GM19397 (cell line): ENCODE measurements around the gene CAPN9.

Experiments used
- ATAC-seq: cut with Tn5 transposase; IDR thresholded peaks from one replicate; pipeline ENCODE4 v1.9.1; 2021; ENCODE audit warnings: mild to moderate bottlenecking, moderate library complexity; ENCODE audit not compliant: unreplicated experiment

The CAPN9 gene

GRCh38 chr1:230768903-230769570, 21.8 kb downstream of the CAPN9 start:
- no peak for ATAC-seq

GRCh38 chr1:230770317-230770716, 23.1 kb downstream of the CAPN9 start:
- no peak for ATAC-seq

DNA sequence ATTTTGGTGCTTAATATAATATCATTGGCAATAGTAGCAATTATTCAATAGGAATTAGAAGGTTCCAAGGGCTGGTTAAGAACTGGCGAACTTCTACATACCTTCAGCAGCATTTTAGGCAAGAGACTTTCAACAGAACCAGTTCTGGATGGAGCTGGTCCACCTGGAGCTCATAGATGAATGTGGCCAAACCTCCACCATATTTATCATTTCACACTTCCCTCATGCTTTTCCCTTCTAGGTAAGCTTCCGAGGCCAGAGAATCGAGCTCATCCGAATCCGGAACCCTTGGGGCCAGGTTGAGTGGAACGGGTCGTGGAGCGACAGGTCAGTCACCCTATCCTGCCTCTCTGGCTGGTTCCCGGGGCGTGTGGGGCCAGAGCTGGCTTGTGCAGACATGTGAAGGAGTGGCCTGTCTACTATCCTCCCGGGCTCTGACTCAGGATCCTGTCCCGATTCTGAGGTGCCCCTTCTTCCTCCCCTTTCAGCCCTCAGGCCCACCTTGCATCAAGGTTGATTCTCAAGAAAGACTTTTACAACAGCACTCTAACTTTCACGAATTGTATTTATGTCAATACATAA, 24.7 kb downstream of the CAPN9 start:
- ATAC-seq = no peak

GRCh38 chr1:230772457-230773395, 25.5 kb downstream of the CAPN9 start:
- no peak for ATAC-seq

DNA sequence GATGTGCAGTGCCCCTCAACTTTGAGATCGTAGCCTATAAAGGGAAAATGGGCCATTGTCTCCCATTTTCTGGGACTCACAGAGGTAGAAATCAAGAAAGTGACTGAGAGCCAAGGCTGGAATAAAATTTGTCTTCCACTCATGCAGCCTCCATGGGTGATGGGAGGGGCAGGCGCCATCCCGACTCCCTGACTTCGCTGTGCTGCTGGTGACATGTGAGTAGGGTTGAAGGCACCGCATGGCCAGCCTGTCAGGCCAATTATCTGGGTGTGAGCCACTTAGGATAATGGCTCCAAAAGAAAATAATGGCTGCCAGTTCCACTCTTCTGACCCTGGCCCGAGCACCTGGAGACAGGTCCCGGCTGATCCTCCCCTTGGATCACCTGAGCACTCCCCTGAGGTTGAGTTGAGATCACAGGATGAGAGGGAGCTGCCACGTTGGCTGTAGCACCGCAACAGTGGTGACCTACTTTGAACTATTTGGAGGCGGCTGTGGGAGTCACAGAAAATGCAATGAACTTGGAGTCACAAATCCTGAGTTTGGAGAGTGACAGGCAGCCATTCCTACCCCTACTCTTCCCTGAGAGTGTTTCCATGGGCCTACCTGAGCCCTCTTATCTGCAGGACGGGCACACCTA, 26.3 kb downstream of the CAPN9 start:
- no peak for ATAC-seq

DNA sequence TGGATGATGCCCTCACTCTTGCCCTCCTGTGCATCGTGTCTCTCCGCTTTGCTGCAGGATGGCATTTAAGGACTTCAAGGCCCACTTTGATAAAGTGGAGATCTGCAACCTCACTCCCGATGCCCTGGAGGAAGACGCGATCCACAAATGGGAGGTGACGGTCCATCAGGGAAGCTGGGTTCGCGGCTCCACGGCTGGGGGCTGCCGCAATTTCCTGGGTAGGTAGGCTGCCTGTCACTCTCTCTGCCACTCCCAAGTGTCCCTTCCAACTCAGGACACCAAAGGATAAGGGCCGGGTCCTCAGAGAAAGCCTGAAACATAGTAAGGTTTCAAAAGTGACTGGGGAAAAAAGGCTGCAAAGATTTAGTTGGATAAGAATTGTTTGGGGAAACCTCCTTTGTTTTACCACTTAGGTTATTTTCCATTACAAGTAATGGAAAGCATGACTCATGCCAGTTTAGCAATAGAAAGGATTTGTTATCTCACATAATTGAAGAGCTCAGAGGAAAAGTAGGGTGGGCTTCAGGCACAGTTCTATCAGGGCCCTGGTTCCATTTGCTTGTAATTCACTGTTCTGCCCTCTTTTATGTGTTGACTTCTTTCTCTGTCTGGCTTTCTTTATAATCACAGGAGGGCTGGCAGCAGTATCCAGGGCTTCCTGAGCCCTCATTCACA, 31.9 kb downstream of the CAPN9 start:
- ATAC-seq = no peak

DNA sequence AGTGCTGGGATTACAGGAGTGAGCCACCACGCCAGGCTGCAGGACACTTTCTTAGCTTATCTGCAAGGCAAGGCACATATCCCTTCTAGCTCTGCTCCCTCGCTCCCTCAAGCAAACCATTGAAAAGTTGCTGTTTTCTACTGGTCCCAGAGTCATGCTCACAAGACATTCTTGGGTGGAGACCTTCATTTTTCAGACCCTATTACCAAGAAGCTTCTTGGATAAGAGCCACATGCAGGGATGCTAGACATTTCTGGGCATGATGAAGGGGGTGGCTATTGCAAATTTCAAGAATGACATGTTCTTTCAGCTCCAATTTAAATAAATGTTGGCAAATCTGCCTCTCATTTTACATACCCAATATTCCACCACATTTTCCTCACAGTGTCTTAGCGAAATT, 33.9 kb downstream of the CAPN9 start:
- no peak for ATAC-seq

DNA sequence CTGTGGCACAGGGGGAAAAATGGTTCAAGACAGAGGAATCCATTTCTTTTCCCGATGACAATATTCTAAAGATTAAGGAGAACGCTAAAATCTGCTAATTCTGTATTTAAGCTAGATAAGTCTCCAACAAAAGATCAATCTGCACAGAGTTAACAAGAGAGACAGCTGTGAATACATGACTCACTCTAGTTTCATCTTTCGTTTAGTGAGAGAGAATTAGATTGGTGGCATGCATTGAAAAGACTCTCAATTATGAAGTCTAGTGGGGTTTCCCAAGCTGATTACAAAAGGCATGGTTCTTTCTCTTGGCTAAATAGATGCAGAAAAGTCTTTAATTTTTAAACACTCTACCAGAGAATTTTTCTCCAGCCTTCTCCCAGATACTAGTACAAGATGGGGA, 34.4 kb downstream of the CAPN9 start:
- ATAC-seq = no peak

GRCh38 chr1:230784163-230784562, 37.0 kb downstream of the CAPN9 start:
- ATAC-seq = no peak

DNA sequence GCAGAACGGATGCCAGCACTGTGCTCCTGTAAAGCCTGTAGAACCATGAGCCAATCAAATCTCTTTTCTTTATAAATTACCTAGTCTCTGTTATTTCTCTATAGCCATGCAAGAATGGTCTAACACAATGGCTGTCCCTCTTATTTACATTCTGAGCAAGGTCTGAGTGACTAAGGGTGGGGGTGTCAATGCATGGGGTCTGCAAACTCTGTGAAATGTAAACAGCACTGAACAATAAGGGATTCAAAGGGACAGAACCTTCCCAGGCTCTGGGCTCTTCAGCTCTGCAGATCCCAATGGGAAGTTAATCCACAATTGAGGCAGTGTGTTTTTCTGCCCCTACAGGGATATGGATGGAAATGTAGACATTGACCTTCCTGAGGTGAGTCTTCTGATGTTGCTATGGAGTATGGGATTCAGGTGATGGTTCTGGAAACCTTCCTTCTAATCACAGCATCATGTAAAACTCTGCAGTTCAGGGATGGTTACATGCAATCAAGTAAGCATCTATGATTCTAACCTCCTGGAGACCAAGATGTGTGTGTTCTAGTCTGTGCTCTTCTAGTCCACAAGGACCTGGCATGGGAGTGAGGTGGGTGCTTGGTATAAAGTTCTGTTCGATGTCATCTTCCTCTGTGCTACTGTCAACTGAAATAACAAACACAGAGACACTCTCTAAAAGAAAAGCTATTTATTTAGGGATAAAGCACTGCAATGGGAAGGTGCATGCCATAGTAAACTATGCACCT, 38.6 kb downstream of the CAPN9 start:
- ATAC-seq = no peak

DNA sequence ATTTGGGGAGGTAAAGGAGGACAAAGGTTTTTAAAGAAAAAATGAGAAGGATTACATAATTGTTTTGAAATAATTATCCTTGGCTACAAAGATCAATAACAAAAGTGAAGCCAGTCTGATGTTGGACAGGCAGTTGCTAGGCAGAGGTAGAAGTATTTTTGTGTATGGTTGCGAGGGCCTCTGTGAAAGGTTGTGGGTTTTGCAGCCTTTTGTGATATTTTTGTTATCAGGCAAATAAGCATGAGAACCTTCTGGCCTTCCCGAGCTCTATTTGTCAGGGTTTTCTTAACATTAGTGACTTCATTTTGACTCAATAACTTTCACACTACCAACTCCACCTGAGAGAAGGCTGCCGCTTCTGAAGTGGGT, 39.2 kb downstream of the CAPN9 start:
- ATAC-seq = no peak

DNA sequence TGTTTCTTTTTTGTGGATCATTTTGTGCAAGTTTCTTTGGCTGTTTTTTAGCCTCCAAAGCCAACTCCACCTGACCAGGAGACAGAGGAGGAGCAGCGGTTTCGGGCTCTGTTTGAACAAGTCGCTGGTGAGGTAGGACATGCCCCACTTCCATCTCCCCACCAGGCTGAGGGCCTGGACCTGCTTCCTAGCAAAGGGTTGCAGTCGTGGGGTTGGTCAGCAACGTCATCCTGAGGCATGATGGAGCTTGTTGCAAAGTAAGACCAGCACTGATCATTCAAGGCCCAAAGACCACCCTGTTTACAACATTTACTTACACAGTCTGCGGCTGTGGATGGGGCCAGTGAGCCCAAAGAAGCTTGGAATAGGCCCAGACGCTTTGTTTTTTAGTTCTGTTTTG, 40.3 kb downstream of the CAPN9 start:
- ATAC-seq = no peak

GRCh38 chr1:230788561-230789275, 41.5 kb downstream of the CAPN9 start:
- ATAC-seq = no peak

- no peak for ATAC-seq
Measured at GRCh38 chr1:230790026-230790425, 42.8 kb downstream of the CAPN9 start.

DNA sequence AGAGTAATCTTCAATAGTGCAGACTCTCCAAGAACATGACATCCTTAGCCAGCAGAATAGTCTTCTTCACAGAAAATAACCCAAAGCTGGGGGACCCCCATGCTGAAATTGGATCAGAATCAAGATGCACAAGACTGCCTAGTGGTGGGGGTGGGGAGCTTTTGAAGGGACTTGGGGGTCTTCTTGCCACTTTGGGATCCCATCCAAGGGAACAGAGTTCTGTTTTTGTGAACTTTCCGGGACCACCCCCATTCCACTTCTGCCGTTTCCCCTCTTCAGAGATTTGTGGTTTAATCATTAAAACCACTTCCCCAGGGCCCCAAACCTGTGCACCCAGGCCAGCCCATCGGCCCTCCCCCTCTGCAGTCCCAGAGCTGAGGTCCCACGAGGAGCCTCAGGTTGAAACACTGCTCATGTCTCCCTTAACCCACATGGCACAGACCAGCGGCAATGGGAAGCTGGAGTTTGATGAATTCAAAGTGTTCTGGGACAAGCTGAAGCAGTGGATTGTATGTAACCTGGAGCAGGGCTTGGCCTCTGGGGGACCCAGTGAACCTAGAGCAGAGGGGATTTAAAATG, 44.9 kb downstream of the CAPN9 start:
- ATAC-seq = no peak

DNA sequence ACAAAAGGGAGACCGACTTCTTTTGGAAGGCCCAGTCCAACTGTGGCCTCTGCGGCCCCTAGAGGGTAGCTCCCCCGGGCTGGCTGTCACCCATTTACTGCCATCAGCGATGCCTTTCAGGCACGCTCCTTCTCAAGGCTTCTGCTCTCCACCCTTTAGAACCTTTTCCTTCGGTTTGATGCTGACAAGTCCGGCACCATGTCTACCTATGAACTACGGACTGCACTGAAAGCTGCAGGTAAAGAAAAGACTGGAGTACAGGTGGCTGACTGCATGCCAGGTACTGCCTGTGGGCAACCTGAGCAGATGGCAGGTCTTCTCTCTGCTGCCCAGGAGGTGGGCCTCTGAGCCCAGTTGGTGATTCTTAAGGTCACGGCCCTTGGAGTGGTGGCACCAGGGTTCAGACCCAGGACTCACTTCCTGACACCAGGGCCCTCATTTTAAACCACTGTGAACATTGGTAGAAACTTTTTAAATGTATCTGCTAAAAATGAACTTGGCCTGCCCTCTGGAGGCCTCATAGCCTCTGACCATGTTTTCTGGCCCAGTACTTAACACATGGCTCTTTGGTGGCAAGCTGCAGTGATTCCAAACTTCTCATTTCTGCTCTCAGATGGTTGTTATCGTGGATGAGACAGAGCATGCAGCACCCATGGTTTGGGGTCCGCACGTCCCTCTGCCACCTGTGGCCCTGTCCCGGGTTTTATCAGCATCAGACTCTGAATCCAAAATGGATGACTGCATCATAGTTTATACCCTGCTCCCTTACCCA, 45.7 kb downstream of the CAPN9 start:
- no peak for ATAC-seq

GRCh38 chr1:230793463-230793745, 46.2 kb downstream of the CAPN9 start:
- no peak for ATAC-seq

DNA sequence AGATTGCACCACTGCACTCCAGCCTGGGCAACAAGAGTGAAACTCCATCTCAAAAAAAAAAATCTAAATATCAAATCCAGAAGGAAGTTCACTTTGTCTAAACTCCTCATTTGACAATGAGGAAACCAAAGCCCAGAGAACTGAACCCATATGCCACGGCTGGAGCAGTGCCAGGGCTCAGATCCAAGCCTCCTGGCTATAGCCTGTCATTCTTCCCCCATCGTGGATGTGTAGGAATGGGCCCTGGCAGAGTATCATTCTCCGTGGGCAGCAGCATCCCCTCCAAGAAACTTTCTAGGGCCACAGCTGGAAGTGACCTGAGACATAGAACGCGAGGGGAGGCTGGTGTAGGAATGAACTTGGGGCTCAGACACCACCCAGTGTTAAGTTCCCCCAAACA, 47.2 kb downstream of the CAPN9 start:
- no peak for ATAC-seq
